NCI-H345 (cell line): ENCODE data around the gene EPRS1.
"Not testable (repeated sequence)": the region's sequence is repeated elsewhere in the genome, so short reads cannot be mapped to it uniquely, and the experiment has no call there.

Experiments used
- DNase-seq: peaks from one replicate; lab custom pipeline; 2025; lab: John Stamatoyannopoulos, UW

Gene EPRS1

GRCh38 chr1:220046052-220046930, at the start of gene EPRS1:
Gene EPRS1 (minus strand): TSS chr1:220046505. CDS start chr1:220046388, 117 bp downstream.
- DNase-seq, result peak; percentile 98

DNA sequence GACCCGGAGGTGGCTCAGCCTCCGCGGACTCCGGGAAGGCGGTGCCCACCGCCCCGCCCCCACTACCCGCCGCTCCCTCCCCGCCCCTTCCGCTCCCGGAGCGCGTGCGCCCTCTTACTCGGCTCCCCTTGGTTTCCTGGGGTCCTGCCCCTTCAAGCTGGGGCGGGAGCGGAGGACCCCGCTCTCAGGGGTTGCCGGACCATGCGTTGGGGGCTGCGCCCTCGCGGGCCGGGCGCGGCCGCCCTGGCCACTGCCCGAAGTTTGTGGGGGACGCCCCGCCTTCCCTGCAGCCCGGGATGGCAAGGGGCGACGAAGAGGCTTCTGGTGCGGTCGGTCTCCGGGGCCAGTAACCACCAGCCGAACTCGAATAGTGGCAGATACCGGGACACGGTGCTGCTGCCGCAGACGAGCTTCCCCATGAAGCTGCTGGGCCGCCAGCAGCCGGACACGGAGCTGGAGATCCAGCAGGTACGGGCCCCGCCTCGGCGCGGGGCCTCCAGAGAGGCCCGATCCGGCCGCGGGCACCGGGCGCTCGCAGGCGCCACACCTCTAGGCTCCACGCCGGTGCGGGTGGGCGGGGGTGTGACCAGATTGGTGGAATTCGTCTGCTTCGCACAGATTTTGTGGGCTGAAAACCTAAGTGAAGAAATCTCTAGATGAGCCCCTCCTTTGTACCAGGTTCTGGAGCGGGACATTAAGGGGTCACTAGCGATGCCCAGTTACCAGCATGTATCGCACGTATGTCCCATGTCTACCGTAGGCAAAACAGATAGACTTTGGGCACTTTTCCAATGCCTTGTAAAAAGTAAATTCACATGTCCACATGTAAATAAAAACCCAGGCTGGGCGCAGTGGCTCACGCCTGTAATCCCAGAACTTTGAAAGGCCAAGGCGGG, 48.0 kb upstream of the EPRS1 start, which contains the start of gene IARS2:
IARS2 (plus strand) TSS at position 117 of the 896 bp plus-strand sequence; CDS start at position 202, 85 bp downstream.
- DNase-seq, result peak; percentile 93

GRCh38 chr1:220093361-220094015, 47.2 kb upstream of the EPRS1 start:
- no peak for DNase-seq

DNA sequence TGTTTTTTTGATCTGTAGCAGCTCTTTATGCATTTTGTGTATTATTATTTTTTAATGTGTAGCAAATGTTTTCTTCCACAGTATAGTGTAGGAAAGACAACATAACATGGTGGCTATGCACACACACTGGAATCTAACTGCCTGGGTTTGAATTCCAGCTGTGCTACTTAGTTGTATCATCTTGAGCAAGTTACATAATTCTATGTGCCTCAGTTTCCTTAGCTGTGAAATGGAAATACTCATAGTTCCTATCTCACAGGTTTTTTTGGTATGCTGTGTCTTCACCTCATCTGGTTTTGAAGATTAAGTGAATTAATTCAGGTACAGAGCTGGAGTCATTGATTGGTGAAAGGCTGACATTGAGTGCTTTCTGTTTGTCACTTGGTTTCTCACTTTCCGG, 46.4 kb upstream of the EPRS1 start:
- no peak for DNase-seq

GRCh38 chr1:220089650-220090556, 43.6 kb upstream of the EPRS1 start, which contains the start of gene BPNT1:
Gene BPNT1 (minus strand): TSS chr1:220089788. CDS start chr1:220079846, 9,942 bp downstream.
- peak; percentile 97 for DNase-seq

DNA sequence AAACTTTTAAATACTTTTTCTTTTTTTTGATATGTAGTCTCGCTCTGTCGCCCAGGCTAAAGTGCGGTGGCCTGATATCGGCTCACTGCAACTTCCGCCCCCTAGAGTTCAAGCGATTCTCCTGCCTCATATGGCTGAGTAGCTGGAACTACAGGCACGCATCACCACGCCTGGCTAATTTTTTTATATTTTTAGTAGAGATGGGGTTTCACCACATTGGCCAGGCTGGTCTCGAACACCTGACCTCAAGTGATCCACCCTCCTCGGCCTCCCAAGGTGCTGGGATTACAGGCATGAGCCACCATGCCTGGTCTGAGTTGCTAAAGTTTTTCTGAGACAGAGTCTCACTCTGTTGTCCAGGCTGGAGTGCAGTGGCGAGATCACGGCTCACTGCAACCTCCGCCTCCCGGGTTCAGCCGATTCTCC, 40.0 kb upstream of the EPRS1 start:
- DNase-seq, result not testable (repeated sequence)

GRCh38 chr1:220084460-220084859, 38.2 kb upstream of the EPRS1 start:
- DNase-seq, result no peak

DNA sequence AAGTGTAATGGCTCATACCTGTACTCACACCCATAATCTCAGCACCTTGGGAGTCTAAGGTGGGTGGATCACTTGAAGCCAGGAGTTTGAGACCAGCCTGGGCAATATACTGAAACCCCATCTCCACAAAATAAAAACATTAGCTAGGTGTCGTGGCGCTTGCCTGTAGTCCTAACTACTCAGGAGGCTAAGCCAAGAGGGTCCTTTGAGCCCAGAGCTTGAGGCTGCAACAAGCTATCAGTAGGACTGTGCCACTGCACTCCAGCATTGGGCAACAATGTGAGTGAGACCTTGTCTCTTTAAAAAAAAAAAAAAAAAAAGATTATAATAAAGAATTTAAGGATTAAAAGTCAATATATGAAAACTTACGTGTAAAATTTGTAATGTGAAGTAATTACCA, 31.6 kb upstream of the EPRS1 start:
- DNase-seq, result no peak

- DNase-seq, result no peak
These were observed 30.8 kb upstream of the EPRS1 start for GRCh38 chr1:220076861-220077762.

GRCh38 chr1:220067269-220068204, 21.2 kb upstream of the EPRS1 start:
- no peak for DNase-seq

GRCh38 chr1:220062629-220063028, 16.3 kb upstream of the EPRS1 start:
- DNase-seq, result no peak

DNA sequence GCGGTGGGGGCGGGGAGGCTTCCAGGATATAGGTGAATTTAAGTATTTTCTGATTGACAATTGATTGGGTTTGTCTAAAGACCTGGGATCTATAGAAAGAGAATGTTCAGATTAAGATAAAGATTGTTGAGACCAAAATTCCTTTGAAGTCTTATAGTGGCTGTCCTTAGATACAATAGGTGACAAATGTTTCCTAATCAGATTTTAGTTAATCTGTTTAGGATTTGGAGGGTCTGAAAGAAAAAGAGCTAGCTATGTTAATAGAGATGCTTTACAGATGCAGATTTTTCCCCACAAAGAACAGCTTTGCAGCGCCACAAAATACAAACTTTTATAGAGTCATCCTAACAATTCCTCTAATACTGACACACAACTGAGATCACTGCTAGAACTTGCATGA, 14.6 kb upstream of the EPRS1 start:
- DNase-seq, result no peak

DNA sequence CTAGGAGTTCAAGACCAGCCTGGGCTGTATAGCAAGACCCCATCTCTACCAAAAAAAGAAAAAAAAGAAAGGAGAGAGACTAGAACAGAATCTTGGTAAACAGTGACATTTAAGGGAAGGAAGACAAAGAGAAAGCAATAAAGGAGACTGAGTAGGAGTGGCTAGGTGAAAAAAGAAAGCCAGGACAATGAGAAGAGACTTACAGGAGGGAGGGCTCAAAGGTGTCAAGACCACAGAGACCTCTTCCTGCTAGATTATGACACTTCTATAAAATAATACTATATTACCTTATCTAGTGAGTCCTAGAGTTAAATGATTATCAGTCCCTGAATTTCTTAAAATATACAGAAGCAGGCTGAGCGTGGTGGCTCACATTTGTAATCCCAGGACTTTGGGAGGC, 10.1 kb upstream of the EPRS1 start:
- DNase-seq, result no peak

GRCh38 chr1:220045356-220046051, 801 bp downstream of the EPRS1 start:
- no peak for DNase-seq

- DNase-seq, result no peak
These were observed 1.5 kb downstream of the EPRS1 start for GRCh38 chr1:220044678-220045355.

DNA sequence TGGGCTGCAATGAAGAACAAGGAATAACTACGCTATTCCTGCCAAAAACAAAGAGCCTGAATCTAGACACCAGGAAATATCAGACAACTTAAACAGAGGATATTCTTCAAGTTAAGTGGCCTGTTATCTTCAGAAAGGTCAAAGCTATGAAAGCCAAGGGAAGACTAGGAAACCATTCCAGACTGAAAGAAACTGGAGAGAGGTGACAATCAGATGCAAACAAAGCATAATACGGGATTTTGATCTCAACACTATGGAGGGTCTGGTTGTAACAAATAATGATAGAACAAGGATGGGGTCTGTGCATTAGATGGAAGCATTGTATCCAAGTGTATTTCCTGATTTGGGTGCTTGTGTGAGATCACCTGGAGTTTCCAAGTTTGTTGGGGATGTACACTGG, 2.7 kb downstream of the EPRS1 start:
- no peak for DNase-seq

DNA sequence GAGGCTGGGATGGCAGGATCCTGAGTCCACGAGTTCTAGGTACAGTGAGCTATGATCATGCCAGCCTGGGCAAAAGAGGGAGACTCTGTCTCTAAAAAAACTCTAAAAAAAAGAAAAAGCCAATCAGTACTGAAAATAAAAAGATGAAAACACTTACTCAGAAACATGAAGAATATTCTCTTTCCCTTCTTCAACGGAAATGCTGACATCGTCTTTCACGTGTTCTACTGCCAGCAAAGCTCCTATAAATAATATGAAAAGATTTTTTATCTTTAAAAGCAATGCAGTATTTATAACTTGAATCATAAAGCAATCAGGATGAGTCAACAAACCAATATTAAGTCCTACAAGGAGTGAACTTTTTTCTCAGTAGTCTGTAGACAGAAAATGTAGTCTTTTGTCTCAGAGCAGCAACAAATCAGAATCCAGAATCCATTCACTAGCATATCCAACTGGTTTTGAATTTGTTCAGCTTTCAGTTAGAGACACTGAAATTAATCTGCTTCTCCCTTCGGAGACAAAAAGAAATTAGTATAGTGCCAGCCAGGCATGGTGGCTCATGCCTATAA, 6.2 kb downstream of the EPRS1 start:
- DNase-seq, result no peak
